ENCODE measurements around the gene CSNK2A1. TPM values are rescaled to one million over a fixed set of nuclear protein-coding genes. Genes with fewer than 3 reads are reported as not detected.
"Not testable (repeated sequence)": the region's sequence is repeated elsewhere in the genome, so short reads cannot be mapped to it uniquely, and the experiment has no call there.

Gene CSNK2A1
- total RNA-seq, 1 donor from 2014 or later, result 116 TPM

- no peak for ATAC-seq
- intact Hi-C loops (cut with micrococcal nuclease), result no loop called here
- no peak for DNase-seq
These were observed 3.0 kb downstream of the CSNK2A1 start for GRCh38 chr20:540391-541201.

- intact Hi-C loops (cut with micrococcal nuclease), result no loop called here
- DNase-seq (no peak), ATAC-seq (no peak)
These were observed 3.7 kb downstream of the CSNK2A1 start for GRCh38 chr20:539848-540247.

DNA sequence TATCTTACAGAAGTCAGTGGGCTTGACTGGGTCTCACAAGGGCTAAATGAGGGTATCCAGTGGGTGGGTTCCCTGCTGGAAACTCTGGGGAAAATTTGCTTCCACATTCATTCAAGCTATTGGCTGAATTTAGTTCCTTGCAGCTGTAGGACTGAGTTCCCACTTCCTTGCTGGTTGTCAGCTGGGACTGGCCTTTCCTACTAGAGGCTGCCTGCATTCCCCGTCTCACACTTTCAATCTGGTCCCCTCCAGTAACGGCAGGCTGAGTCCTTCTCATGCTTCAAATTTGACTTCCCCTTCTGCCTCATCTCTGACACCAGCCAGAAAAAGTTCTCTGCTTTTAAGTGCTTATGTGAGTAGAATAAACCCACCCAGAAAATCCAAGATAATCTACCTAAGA lies 4.4 kb downstream of the CSNK2A1 start:
- no peak for DNase-seq
- no peak for ATAC-seq
- intact Hi-C loops (cut with micrococcal nuclease), result no loop called here

- ATAC-seq, result no peak
- DNase-seq, result no peak
- intact Hi-C loops (cut with micrococcal nuclease), result no loop called here
These were observed 5.6 kb downstream of the CSNK2A1 start for GRCh38 chr20:537983-538382.

DNA sequence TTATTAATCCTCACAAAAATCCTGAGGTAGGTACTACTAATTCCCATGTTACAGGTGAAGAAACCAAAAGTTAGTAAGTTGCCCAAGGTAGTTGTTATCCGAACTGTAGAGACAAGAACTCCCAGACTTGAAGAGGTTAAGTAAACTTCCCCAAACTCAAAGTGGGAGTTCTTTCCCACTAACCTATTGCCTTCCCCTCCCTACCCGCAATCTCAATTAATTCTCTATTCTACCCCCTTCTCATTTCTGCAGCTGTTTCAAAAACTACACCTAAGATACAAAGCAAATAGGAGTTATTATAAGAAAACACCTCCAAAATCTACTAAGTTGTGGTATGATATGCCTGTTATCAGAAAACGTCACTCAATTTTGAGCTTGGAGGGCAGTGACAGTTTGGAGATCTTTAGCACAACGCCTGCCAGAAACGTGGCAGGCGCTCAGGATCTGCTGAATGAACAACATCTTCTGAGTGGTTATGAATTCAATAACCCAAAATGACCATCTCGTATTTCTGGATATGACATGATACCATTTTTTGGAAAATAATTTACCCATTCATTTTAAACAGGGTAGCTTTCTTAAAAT lies 7.1 kb downstream of the CSNK2A1 start:
- no peak for ATAC-seq
- intact Hi-C loops (cut with micrococcal nuclease), result no loop called here
- no peak for DNase-seq

DNA sequence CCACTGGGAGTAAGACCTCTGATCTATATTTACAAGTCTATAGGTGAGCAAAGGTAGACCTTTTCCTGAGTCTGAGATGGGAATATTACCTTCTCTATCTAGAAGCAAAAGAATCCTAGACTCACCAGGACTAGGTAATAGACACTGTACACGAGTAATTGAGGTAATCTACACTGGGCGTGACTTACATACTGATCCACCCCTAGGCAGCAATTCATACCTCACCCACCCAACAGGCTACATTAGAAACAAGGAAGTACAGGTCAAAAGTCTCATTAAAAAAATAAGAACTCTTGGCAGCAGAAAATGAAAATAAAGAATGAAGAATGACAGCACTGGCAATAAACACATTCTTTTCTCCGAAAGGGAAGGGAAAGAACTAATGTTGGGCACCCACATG lies 7.6 kb downstream of the CSNK2A1 start:
- ATAC-seq, result peak; percentile 29
- intact Hi-C loops (cut with micrococcal nuclease), result no loop called here

DNA sequence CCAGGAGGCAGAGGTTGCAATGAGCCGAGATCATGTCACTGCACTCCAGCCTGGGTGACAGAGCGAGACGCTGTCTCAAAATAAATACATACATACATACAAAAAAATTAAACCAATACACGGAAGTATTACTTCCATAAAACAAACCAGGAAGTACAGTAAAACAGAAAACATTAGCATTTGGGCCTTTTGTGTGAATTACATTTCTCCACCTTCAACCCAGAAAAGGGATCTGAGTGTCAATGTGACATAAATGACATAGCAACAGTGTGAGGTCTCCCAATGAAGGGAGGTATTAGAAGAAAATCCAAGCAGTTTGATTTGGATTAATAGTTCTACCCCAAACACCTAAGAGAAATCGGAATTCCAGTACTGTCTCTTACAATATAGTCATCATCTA lies 10.1 kb downstream of the CSNK2A1 start:
- ATAC-seq, result no peak
- intact Hi-C loops (cut with micrococcal nuclease), result no loop called here
- no peak for DNase-seq

More for the DNA sequence above, 7.6 kb downstream of the CSNK2A1 start:
- no peak for DNase-seq

DNA sequence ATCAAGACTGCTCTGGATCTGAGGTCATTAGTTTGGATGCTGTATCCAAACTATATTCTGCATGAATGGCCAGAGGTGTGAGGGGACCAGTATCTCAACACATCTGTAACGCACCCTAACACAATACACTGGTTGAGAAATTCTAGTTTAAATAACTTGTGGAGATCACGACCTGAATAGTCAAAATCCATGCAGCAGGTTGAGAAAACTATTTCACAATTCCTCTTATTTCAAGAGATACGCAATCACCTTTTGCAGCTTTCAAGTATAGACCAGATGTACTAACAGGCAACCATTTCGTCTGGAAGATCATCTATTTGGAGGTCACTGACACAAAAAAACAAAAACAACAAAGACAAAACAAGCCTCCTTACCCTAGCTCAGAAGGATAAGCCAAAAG lies 11.1 kb downstream of the CSNK2A1 start:
- ATAC-seq (no peak), DNase-seq (no peak)

DNA sequence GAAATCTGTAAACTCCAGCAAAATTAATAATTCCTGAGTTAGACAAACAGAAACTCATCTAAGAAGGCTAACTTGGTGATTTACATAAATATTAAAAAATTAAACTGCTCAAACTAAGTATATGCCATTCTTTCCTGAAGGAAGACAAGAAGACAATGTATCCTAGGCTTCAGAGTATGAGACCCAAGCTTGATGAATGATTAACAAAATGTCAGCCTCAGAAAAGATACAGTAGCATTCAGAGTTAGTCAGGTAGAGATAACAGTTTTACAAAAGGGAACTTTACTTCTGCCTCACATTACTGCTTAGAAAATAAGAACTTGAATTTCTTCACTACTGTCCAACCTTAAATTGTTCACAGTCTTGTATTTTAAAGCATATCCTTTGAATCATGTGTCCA lies 12.0 kb downstream of the CSNK2A1 start:
- DNase-seq (no peak), ATAC-seq (no peak)
- intact Hi-C loops (cut with micrococcal nuclease), result no loop called here

More for the DNA sequence above, 11.1 kb downstream of the CSNK2A1 start:
- intact Hi-C loops (cut with micrococcal nuclease), result no loop called here

DNA sequence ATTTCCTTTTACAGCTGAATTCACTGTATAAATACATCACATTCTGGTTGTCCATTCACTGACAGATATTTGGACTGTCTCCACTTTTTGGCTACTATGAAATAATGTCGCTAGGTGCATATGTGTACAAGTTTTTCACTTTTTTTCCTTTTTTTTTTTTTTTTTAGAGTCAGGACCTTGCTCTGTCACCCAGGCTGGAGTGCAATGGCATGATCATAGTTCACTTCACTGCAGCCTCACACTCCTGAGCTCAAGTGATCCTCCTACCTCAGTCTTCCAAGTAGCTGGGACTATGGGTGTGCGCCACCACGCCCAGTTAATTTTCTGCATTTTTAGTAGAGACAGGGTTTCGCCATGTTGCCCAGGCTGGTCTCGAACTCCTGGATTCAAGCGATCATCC lies 13.3 kb downstream of the CSNK2A1 start:
- DNase-seq (no peak), ATAC-seq (no peak)
- intact Hi-C loops (cut with micrococcal nuclease), result no loop called here

DNA sequence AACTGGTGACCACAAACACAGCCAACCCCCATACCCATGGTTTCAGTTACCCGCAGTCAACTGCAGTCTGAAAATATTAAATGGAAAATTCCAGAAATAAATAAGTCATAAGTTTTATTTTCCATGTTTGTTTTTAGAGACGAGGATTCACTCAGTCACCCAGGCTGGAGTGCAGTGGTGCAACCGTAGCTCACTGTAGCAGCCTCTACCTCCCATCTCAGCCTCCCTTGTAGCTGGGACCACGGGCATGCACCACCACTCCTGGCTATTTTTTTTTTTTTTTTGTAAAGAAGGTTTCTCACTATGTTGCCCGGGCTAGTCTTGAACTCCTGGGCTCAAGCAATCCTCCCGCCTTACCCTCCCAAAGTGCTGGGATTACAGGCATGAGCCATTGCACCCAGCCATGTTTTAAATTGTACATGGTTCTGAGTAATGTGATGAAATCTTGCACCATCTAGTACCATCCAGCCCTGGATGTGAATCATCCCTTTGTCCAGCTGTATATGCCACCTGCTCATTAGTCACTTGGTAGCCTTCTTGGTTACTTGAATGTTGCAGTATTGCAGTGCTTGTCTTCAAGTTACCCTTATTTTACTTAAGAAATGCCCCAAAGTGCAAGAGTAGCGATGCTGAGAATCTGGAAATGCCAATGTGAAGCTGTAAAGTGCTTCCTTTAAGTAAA lies 14.5 kb downstream of the CSNK2A1 start:
- ATAC-seq, result no peak
- DNase-seq, result no peak
- intact Hi-C loops (cut with micrococcal nuclease), result no loop called here

GRCh38 chr20:527571-527886 lies 16.1 kb downstream of the CSNK2A1 start:
- no peak for ATAC-seq
- intact Hi-C loops (cut with micrococcal nuclease), result no loop called here

DNA sequence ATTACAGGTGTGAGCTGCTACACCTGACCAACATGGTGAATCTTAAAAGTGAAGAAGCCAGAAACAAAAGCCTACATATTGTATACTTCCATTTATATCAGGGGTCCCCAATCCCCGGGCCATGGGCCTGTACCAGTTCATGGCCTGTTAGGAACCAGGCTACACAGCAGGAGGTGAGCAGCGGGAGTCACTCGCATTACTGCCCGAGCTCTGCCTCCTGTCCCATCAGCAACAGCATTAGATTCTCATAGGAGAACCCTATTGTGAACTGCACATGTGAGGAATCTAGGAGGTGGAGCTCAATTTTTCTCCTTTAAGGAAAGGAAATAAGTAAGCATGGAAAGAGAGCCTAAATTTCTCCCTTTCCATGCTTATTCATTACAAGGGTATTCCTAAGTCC lies 21.7 kb downstream of the CSNK2A1 start:
- ATAC-seq (no peak), DNase-seq (no peak)
- intact Hi-C loops (cut with micrococcal nuclease), result no loop called here

More at GRCh38 chr20:527571-527886, 16.1 kb downstream of the CSNK2A1 start:
- no peak for DNase-seq

DNA sequence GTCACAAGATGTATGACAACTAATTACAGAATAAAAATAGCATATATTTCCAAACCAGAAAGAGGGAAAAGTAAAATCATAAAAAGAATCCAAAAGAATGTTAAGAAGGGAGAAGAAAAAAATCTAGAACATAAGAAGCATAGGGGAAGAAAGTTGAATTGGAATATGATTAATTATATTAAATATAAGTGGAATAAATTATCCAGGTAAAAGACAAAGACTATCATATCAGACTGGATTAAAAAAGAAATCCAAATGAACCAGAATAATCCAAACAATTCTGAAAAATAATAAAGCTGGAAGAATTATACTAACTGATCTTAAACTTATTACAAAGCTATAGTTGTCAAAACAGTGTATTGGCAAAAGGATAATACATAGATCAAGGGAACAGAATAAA lies 23.6 kb downstream of the CSNK2A1 start:
- ATAC-seq (no peak), DNase-seq (no peak)
- intact Hi-C loops (cut with micrococcal nuclease), result no loop called here

DNA sequence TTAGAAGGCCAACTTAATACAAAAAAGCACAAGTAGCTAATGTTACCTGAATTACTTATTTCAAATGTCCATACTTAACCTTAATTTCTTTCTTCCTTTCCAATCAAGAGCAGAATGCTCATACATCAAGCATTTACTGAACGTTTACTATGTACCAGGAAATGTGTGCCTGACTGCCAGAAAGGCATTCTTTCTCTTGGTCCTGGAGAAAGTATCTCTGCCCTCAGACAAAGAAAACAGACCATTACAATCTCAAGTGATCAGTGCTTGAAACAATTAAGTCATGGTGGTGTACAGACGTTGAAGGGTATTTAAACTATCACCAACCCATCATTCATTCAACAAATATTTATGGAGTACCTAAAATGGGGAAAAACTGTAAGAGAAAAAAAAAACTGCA lies 26.4 kb downstream of the CSNK2A1 start:
- no peak for ATAC-seq

DNA sequence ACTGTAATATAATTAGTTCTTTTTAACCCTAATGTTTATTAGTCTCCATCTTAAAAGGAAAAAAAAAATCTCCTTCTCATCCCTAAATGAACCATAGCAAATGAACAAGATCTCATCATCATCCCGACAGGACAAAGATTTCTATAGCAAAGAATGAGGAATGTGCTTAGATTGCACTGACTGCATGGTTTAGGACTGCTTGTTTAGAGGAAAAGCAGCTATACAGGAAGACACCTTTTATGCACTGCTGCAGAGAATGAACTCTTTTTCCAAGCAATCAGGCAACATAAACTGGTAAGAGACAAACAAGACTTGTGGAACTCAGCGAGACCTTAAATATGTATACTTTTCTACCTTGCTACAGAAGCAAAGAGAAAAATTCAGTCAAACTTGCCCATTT lies 26.8 kb downstream of the CSNK2A1 start:
- ATAC-seq (no peak), DNase-seq (no peak)
- intact Hi-C loops (cut with micrococcal nuclease), result no loop called here

More for the DNA sequence above, 26.4 kb downstream of the CSNK2A1 start:
- no peak for DNase-seq
- intact Hi-C loops (cut with micrococcal nuclease), result no loop called here

DNA sequence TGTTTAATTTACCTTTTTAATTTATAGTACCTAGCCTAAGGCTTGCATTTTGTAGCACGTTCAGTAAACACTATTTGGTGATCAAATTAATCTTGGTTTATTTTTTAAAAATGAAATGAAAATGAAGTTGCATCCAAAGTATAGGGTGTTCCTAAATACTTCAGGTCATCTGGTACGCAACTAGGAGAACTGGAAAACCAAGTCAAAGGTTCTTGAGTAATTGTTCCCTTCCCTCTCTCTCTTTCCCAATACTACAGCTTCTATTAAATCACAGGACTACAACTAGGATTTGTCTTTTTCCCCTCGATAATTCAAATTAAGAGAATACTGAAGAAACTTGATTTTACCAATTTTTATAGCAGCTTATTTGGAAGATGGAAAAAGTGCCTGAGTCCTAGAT lies 27.9 kb downstream of the CSNK2A1 start:
- no peak for ATAC-seq
- intact Hi-C loops (cut with micrococcal nuclease), result no loop called here
- no peak for DNase-seq

DNA sequence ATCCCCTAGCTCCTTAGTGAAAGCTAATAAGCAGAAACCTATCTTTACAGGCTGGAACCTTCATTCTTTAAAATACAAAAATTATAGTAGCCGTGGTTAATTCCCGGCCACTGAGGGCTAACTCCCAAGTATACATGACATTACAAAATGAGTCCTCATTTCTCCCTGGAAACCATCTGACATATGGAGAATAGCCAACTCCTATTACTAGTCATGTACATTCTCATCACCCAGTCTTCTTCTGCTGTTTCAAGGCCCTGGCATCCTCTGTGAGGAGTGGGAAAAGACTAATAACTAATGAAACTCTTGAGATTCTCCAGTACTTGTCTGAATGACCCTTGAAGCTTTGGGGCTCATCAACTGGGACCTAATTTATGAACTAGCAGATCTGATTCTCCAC lies 30.2 kb downstream of the CSNK2A1 start:
- no peak for ATAC-seq
- intact Hi-C loops (cut with micrococcal nuclease), result no loop called here
- no peak for DNase-seq

- not testable (repeated sequence) for DNase-seq
These were observed 33.1 kb downstream of the CSNK2A1 start for GRCh38 chr20:510328-511057.

DNA sequence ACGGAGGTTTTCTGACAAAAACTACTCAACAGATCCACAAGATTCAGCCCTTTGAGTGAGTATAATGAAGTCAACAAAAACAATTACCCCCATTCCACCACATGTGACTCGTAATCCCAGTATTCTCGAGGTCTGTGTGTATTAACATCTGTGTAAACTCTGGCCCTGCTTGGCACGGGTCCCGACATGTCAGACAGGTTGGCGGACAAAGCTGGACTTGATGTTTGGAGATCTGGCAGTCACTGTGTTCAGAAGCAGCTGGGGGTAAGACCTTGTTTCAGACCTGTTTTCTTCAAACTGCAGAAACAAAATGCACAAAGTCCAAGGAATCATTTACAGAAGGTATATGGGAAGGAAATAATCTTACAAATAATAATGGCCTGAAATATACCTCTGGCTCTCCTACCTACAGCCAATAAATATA lies 35.2 kb downstream of the CSNK2A1 start:
- DNase-seq; intact Hi-C loops (cut with micrococcal nuclease): not testable (repeated sequence)
- peak; percentile 82 for ATAC-seq

More at GRCh38 chr20:510328-511057, 33.1 kb downstream of the CSNK2A1 start:
- intact Hi-C loops (cut with micrococcal nuclease); ATAC-seq: not testable (repeated sequence)

Data from left ventricle myocardium superior (tissue), 1 donor.